Measurements from ENCODE around the gene EPHX1.
"Not testable (repeated sequence)": the region's sequence is repeated elsewhere in the genome, so short reads cannot be mapped to it uniquely, and the experiment has no call there.

The EPHX1 gene

GRCh38 chr1:225883616-225884265 lies 73.8 kb downstream of the EPHX1 start:
- DNase-seq = no peak

- no peak for DNase-seq
These were observed 75.4 kb downstream of the EPHX1 start for GRCh38 chr1:225885336-225885735.

GRCh38 chr1:225886159-225887029 lies 76.5 kb downstream of the EPHX1 start:
- no peak for DNase-seq

- no peak for DNase-seq
These were observed 77.0 kb downstream of the EPHX1 start for GRCh38 chr1:225887030-225887314.

GRCh38 chr1:225887554-225888288 lies 77.8 kb downstream of the EPHX1 start:
- DNase-seq = not testable (repeated sequence)

GRCh38 chr1:225888289-225888897 lies 78.5 kb downstream of the EPHX1 start:
- no peak for DNase-seq

- no peak for DNase-seq
These were observed 79.1 kb downstream of the EPHX1 start, which contains the start of gene LEFTY1 for GRCh38 chr1:225888898-225889601. Gene LEFTY1, minus strand, starts transcription at chr1:225889146. Its CDS starts 80 bp downstream, at chr1:225889066.

- DNase-seq = no peak
These were observed 79.8 kb downstream of the EPHX1 start for GRCh38 chr1:225889743-225890142.

- no peak for DNase-seq
These were observed 80.7 kb downstream of the EPHX1 start for GRCh38 chr1:225890346-225891228.

- no peak for DNase-seq
These were observed 81.5 kb downstream of the EPHX1 start for GRCh38 chr1:225891229-225891972.

- no peak for DNase-seq
These were observed 82.4 kb downstream of the EPHX1 start for GRCh38 chr1:225892307-225892706.
